Keratinocyte (primary cell): ENCODE data around the gene INSR. TPM values are rescaled to one million over a fixed set of nuclear protein-coding genes. Genes with fewer than 3 reads are reported as not detected.

ENCODE experiments used
- DNase-seq: peaks from one replicate; pipeline ENCODE4 v3.0.0-alpha.2; 2011; ENCODE audit warnings: low read depth, missing footprints, low spot score
- FAIRE-seq: peaks from 2 replicates; lab custom pipeline; 2011; peaks lifted over from hg19 to GRCh38; lab: Jason Lieb, UNC
- H2AFZ ChIP-seq: 2 replicates; pipeline ENCODE4 v1.6.0; 2012; ENCODE audit warnings: low read length, control low read depth, inconsistent platforms; ENCODE audit not compliant: control insufficient read depth
- H3K27ac ChIP-seq: 2 replicates; pipeline ENCODE4 v1.5.1; 2011; ENCODE audit warnings: low read length; ENCODE audit not compliant: control insufficient read depth, insufficient read depth
- H3K27me3 ChIP-seq: 3 replicates; pipeline ENCODE4 v1.6.0; 2011; ENCODE audit warnings: low read length; ENCODE audit not compliant: control insufficient read depth, insufficient read depth; ENCODE audit errors: extremely low read depth
- H3K36me3 ChIP-seq, 2 experiments: 2 replicates in 1 of 2; 3 replicates in 1 of 2; pipeline ENCODE4 v1.5.1; 2011; ENCODE audit warnings: low read length in 2 of 2, mild to moderate bottlenecking in 1 of 2; ENCODE audit not compliant: control insufficient read depth in 2 of 2, insufficient read depth in 2 of 2; ENCODE audit errors: extremely low read depth in 1 of 2
- H3K4me1 ChIP-seq: 3 replicates; pipeline ENCODE4 v1.5.1; 2011; ENCODE audit warnings: low read length; ENCODE audit not compliant: control insufficient read depth, insufficient read depth; ENCODE audit errors: extremely low read depth
- H3K4me2 ChIP-seq: 3 replicates; pipeline ENCODE4 v1.6.0; 2011; ENCODE audit warnings: low read depth, low read length; ENCODE audit not compliant: control insufficient read depth, insufficient read depth; ENCODE audit errors: extremely low read depth
- H3K4me3 ChIP-seq, 3 experiments: fragments of 200-600 bp in 1 of 3; sonication (generic) in 1 of 3; 2 replicates in 2 of 3; 3 replicates in 1 of 3; pipeline ENCODE4 v1.5.1; 2011 to 2016; ENCODE audit warnings: low read length in 3 of 3, mild to moderate bottlenecking in 3 of 3, control low read depth in 2 of 3, inconsistent platforms in 1 of 3, low read depth in 1 of 3, mixed read lengths in 1 of 3, mixed run types in 1 of 3, moderate library complexity in 1 of 3; ENCODE audit not compliant: control insufficient read depth in 2 of 3, insufficient read depth in 2 of 3; ENCODE audit errors: extremely low read depth in 1 of 3
- H3K79me2 ChIP-seq: 2 replicates; pipeline ENCODE4 v1.6.0; 2012; ENCODE audit warnings: low read length; ENCODE audit not compliant: control insufficient read depth, insufficient read depth
- H3K9ac ChIP-seq: 3 replicates; pipeline ENCODE4 v1.6.0; 2011; ENCODE audit warnings: low read length; ENCODE audit not compliant: control insufficient read depth, insufficient read depth; ENCODE audit errors: extremely low read depth
- H3K9me1 ChIP-seq: 3 replicates; pipeline ENCODE4 v1.6.0; 2011; ENCODE audit warnings: low read length; ENCODE audit not compliant: control insufficient read depth, insufficient read depth; ENCODE audit errors: extremely low read depth
- H3K9me3 ChIP-seq: 2 replicates; pipeline ENCODE4 v1.5.1; 2012; ENCODE audit warnings: low read depth, low read length; ENCODE audit not compliant: control insufficient read depth
- H4K20me1 ChIP-seq: 3 replicates; pipeline ENCODE4 v1.6.0; 2011; ENCODE audit warnings: low read length; ENCODE audit not compliant: control insufficient read depth, insufficient read depth; ENCODE audit errors: extremely low read depth
- CTCF ChIP-seq, 3 experiments: IDR thresholded peaks in 1 of 3; conservative IDR thresholded peaks in 1 of 3; optimal IDR thresholded peaks in 1 of 3; 2 replicates in 2 of 3; 3 replicates in 1 of 3; pipeline versions ENCODE3 to v1.5.1; 2011; ENCODE audit warnings: low read length in 3 of 3, mild to moderate bottlenecking in 3 of 3, moderate library complexity in 2 of 3, control low read depth in 1 of 3, inconsistent platforms in 1 of 3; ENCODE audit not compliant: insufficient read depth in 2 of 3; ENCODE audit errors: extremely low read depth in 1 of 3
- EZH2 ChIP-seq: IDR thresholded peaks from one replicate; pipeline ENCODE4 v1.6.1; 2012; ENCODE audit warnings: inconsistent platforms, mild to moderate bottlenecking, low read length, moderate library complexity
- dilution Hi-C: fragments of 300-500 bp; cut with MboI; formaldehyde crosslinking; loops from one replicate; pipeline ENCODE4 v1.7.0; 2020; ENCODE audit warnings: low sequenced_read_pairs; ENCODE audit not compliant: extremely low pct_ligation_motif_present
- polyA plus RNA-seq, 5 experiments: library from polyadenylated mRNA; depleted of rRNA in 3 of 5; stranded (reverse) in 3 of 5; stranded (forward) in 1 of 5; unstranded in 1 of 5; fragments of >200 nt; gene quantifications; 1 replicate in 1 of 5; 2 replicates in 3 of 5; 3 replicates in 1 of 5; pipeline versions ENCODE4 v1.2.1 to v1.2.3, GENCODE V29; 2011 to 2012; ENCODE audit warnings: missing spikeins in 2 of 5, low read depth in 1 of 5, low replicate concordance in 1 of 5

Gene INSR
- polyA plus RNA-seq, 1 donor (not counting 4 experiments of a cell fraction or from before 2014, with no cell fraction given), result 1.2 TPM

- no peaks in the 10 kb centered on the region for H3K9me1 ChIP-seq
- H3K9ac ChIP-seq, result no peak overlapping the region
- H3K79me2 ChIP-seq, result no peaks in the 10 kb centered on the region
- H3K4me3 ChIP-seq, result no peak overlapping the region
- dilution Hi-C loops, result loop anchor here (10.0 kb wide), 1 partner anchor 72 kb away; no protein-coding TSS in a partner anchor
- no peak for FAIRE-seq
- TF ChIP-seq EZH2, result no peak
- TF ChIP-seq CTCF (optimal IDR thresholded peaks at IDR 0.05 in 1 of 3, IDR thresholded peaks at IDR 0.05 in 1 of 3, conservative IDR thresholded peaks at IDR 0.05 in 1 of 3; ENCODE audit: extremely low read depth in 1 of 3, insufficient read depth in 2 of 3, low read length in 3 of 3), result no peak
- H3K36me3 ChIP-seq, result no peaks in the 10 kb centered on the region
- H3K27ac ChIP-seq, result no peak overlapping the region
- H2AFZ ChIP-seq, result no peak overlapping the region
- no peaks in the 10 kb centered on the region for H4K20me1 ChIP-seq
- no peak for DNase-seq
- H3K4me2 ChIP-seq, result no peak overlapping the region
- H3K27me3 ChIP-seq, result no peaks in the 10 kb centered on the region
- no peaks in the 10 kb centered on the region for H3K4me1 ChIP-seq
- H3K9me3 ChIP-seq, result no peaks in the 10 kb centered on the region
Observed at GRCh38 chr19:7262470-7262869, 31.7 kb downstream of the INSR start.

- H3K4me3 ChIP-seq, result no peak overlapping the region
- H3K9ac ChIP-seq, result no peak overlapping the region
- FAIRE-seq (no peak), DNase-seq (no peak)
- no peaks in the 10 kb centered on the region for H4K20me1 ChIP-seq
- H3K79me2 ChIP-seq, result no peaks in the 10 kb centered on the region
- H3K4me1 ChIP-seq, result no peaks in the 10 kb centered on the region
- no peaks in the 10 kb centered on the region for H3K36me3 ChIP-seq
- no peaks in the 10 kb centered on the region for H3K9me3 ChIP-seq
- no peaks in the 10 kb centered on the region for H3K27me3 ChIP-seq
- no peak for TF ChIP-seq CTCF (optimal IDR thresholded peaks at IDR 0.05 in 1 of 3, IDR thresholded peaks at IDR 0.05 in 1 of 3, conservative IDR thresholded peaks at IDR 0.05 in 1 of 3; ENCODE audit: extremely low read depth in 1 of 3, insufficient read depth in 2 of 3, low read length in 3 of 3)
- TF ChIP-seq EZH2, result no peak
- dilution Hi-C loops, result loop anchor here (10.0 kb wide), 1 partner anchor 75 kb away; no protein-coding TSS in a partner anchor
- no peak overlapping the region for H3K27ac ChIP-seq
- H2AFZ ChIP-seq, result no peak overlapping the region
- no peaks in the 10 kb centered on the region for H3K9me1 ChIP-seq
- H3K4me2 ChIP-seq, result no peak overlapping the region
Observed at GRCh38 chr19:7260161-7260560, 34.1 kb downstream of the INSR start.
